Mucosa of descending colon (tissue), 3 donors: ENCODE data around the gene ABI1. TPM values are rescaled to one million over a fixed set of nuclear protein-coding genes. Genes with fewer than 3 reads are reported as not detected.

Experiments used
- ATAC-seq: fragments of 200-7000 bp; cut with Tn5 transposase; one replicate; pipeline ENCODE4 v1.9.1; 2020; ENCODE audit warnings: mild to moderate bottlenecking, moderate library complexity
- DNase-seq, 3 donors: peaks; one replicate each; pipeline ENCODE4 v3.0.0-alpha.2; 2020
- H3K36me3 ChIP-seq: fragments of 200-600 bp; one replicate; pipeline ENCODE4 v1.8.0; 2021; ENCODE audit warnings: low read depth, mild to moderate bottlenecking
- H3K4me1 ChIP-seq: fragments of 200-600 bp; one replicate; pipeline ENCODE4 v1.8.0; 2021; ENCODE audit warnings: low read depth, mild to moderate bottlenecking
- H3K4me3 ChIP-seq: fragments of 200-600 bp; one replicate; pipeline ENCODE4 v1.8.0; 2021; ENCODE audit warnings: mild to moderate bottlenecking
- H3K9me3 ChIP-seq: fragments of 200-600 bp; one replicate; pipeline ENCODE4 v1.8.0; 2021; ENCODE audit warnings: mild to moderate bottlenecking
- intact Hi-C, 2 donors: fragments of 100-400 bp; cut with DNase I in 1 of 2; cut with micrococcal nuclease in 1 of 2; formaldehyde crosslinking; loops; one replicate each; pipeline versions ENCODE4 v1.11.0 to v1.11.1; 2022; cut with DNase I, micrococcal nuclease
- total RNA-seq, 3 donors: library from RNA; stranded (reverse); fragmentation: NEBNext Ultra II Directional in 2 of 3; extraction: Animal tissue kit (Norgen Biotek cat#: 25700) in 2 of 3; gene quantifications; one replicate each; pipeline versions ENCODE4 v1.2.1 to v1.2.4, GENCODE V29; 2021 to 2023
- TF ChIP-seq, protein P1 (sequence below): fragments of 200-600 bp; IDR thresholded peaks from one replicate; pipeline ENCODE4 v1.8.0; 2022; ENCODE audit warnings: antibody characterized with exemption, mild to moderate bottlenecking
- donor health status: DM: no; HTN: no; CAD: no; lungs with moderate emphysema.
- donor health status: DM: no; HTN: no; CAD: no.
- donor health status: DM: no; HTN: yes; CAD: no.

Gene ABI1
- total RNA-seq, 3 donors from 2014 or later: 54.0 to 63.5 (median 62.4) TPM

DNA sequence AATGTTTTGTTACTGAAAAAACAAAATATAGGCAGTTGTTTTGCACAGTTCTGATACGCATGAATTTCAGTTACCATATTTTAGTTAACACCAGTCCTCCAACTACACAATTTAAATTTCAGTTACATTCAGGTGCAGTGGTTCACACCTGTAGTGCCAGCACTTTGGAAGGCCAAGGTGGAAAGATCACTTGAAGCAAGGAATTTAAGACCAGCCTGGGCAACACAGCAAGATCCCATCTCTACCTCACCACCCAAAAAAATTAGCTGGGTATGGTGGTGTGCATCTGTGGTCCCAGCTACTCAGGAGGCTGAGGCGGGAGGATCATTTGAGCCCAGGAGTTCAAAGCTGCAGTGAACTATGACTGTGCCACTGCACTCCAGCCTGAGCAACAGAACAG, 45.3 kb downstream of the ABI1 start:
- no peak for ATAC-seq
- no peaks in the 10 kb centered on the region for H3K9me3 ChIP-seq
- intact Hi-C loops: no loop called here
- H3K4me1 ChIP-seq: peaks cover 5% of the 10 kb centered on the region
- H3K36me3 ChIP-seq: no peaks in the 10 kb centered on the region
- TF ChIP-seq, protein P1, sequence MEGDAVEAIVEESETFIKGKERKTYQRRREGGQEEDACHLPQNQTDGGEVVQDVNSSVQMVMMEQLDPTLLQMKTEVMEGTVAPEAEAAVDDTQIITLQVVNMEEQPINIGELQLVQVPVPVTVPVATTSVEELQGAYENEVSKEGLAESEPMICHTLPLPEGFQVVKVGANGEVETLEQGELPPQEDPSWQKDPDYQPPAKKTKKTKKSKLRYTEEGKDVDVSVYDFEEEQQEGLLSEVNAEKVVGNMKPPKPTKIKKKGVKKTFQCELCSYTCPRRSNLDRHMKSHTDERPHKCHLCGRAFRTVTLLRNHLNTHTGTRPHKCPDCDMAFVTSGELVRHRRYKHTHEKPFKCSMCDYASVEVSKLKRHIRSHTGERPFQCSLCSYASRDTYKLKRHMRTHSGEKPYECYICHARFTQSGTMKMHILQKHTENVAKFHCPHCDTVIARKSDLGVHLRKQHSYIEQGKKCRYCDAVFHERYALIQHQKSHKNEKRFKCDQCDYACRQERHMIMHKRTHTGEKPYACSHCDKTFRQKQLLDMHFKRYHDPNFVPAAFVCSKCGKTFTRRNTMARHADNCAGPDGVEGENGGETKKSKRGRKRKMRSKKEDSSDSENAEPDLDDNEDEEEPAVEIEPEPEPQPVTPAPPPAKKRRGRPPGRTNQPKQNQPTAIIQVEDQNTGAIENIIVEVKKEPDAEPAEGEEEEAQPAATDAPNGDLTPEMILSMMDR: no peak
- no peak overlapping the region for H3K4me3 ChIP-seq
- DNase-seq: no peak

DNA sequence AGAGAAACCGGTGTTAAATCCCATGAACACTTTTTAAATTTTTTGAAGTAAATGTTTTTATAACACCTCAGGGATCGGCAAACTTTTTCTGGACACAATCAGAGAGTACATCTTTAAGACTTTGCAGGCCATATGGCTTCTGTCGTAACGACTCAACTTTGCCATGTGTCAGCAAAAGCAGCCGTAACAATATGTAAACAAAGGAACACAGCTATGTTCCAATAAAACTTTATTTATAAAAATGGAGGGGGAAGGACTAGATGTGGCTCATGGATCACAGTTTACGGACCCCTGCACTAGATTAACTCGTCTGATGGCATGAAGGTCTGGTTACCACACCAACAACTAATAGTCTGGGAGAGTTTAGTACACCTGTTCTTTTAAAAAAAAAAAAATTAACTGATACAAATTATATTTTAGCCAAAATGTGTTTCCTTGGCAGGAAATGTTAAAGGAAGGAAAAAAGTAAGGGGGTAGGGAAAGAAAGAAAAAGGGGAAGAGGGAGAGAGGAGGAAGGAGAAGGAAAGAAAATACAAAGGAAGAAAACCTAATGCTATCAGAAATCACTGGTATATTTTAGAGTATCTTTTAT, 50.2 kb downstream of the ABI1 start:
- no peaks in the 10 kb centered on the region for H3K9me3 ChIP-seq
- DNase-seq (no peak), ATAC-seq (no peak)
- intact Hi-C loops: no loop called here
- no peaks in the 10 kb centered on the region for H3K36me3 ChIP-seq
- TF ChIP-seq, protein P1: no peak
- peaks cover 10% of the 10 kb centered on the region for H3K4me1 ChIP-seq
- no peak overlapping the region for H3K4me3 ChIP-seq

- no peaks in the 10 kb centered on the region for H3K9me3 ChIP-seq
- no peak for DNase-seq
- peaks cover 16% of the 10 kb centered on the region for H3K4me1 ChIP-seq
- no peak for ATAC-seq
- TF ChIP-seq, protein P1: no peak
- no peak overlapping the region for H3K4me3 ChIP-seq
- H3K36me3 ChIP-seq: no peaks in the 10 kb centered on the region
- intact Hi-C loops: no loop called here
Observed at GRCh38 chr10:26809973-26810372, 50.8 kb downstream of the ABI1 start.

DNA sequence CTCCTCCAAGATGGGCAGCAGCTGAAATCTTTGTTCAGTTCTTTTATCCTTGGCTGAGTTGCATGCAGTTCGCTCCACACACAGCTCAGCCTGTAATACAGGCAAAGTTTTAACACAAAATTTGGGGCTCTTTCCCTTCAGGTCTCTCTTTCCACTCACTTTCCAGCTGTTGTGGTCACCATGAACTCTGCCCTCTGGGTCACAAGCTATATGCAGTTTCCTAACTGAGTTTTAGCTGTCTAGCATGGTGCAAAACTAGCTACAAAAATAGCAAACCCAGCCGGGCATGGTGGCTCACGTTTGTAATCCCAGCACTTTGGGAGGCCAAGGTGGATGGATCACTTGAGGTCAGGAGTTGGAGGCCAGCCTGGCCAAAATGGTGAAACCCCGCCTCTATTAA, 53.2 kb downstream of the ABI1 start:
- no peaks in the 10 kb centered on the region for H3K9me3 ChIP-seq
- DNase-seq (no peak), ATAC-seq (no peak)
- no peaks in the 10 kb centered on the region for H3K36me3 ChIP-seq
- intact Hi-C loops: no loop called here
- peaks cover 33% of the 10 kb centered on the region for H3K4me1 ChIP-seq
- H3K4me3 ChIP-seq: no peak overlapping the region
- TF ChIP-seq, protein P1: no peak

- Histone ChIP-seq H3K36me3 (no peaks in the 10 kb centered on the region), H3K4me3 (no peak overlapping the region), H3K4me1 (peaks cover 33% of the 10 kb centered on the region), H3K9me3 (no peaks in the 10 kb centered on the region)
- intact Hi-C loops: no loop called here
- DNase-seq (no peak), ATAC-seq (no peak)
- TF ChIP-seq, protein P1: no peak
Observed at GRCh38 chr10:26806557-26806956, 54.2 kb downstream of the ABI1 start.
